Natural killer cell (primary cell): Measurements from ENCODE around the gene ASIC3. TPM values are rescaled to one million over a fixed set of nuclear protein-coding genes. Genes with fewer than 3 reads are reported as not detected.
"Not testable (repeated sequence)": the region's sequence is repeated elsewhere in the genome, so short reads cannot be mapped to it uniquely, and the experiment has no call there.

Experiments
- ATAC-seq, 3 donors: fragments of 150-1000 bp in 2 of 3; fragments of 200-7000 bp in 1 of 3; cut with Tn5 transposase; 1 replicate in 1 of 3; 2 replicates in 2 of 3; pipeline ENCODE4 v1.10.0; 2021; ENCODE audit warnings: mild to moderate bottlenecking in 2 of 3, moderate library complexity in 2 of 3
- DNase-seq, 2 donors: peaks; one replicate each; pipeline versions ENCODE4 v3.0.0 to v3.0.0-alpha.2; 2013 to 2021; ENCODE audit warnings: mixed read lengths in 1 of 2
- H3K27ac ChIP-seq: one replicate; pipeline ENCODE4 v1.5.1; 2013; ENCODE audit warnings: mild to moderate bottlenecking, low read length
- H3K27me3 ChIP-seq: one replicate; pipeline ENCODE4 v1.6.1; 2013; ENCODE audit warnings: low read length; ENCODE audit not compliant: control insufficient read depth, insufficient read depth
- H3K36me3 ChIP-seq: one replicate; pipeline ENCODE4 v1.6.1; 2013; ENCODE audit warnings: low read length; ENCODE audit not compliant: control insufficient read depth, insufficient read depth
- H3K4me1 ChIP-seq: one replicate; pipeline ENCODE4 v1.6.1; 2013; ENCODE audit warnings: low read length; ENCODE audit not compliant: control insufficient read depth, insufficient read depth
- H3K4me3 ChIP-seq: one replicate; pipeline ENCODE4 v1.5.1; 2013; ENCODE audit warnings: low read length
- H3K9me3 ChIP-seq: one replicate; pipeline ENCODE4 v1.6.1; 2013; ENCODE audit warnings: low read length; ENCODE audit not compliant: control insufficient read depth, insufficient read depth
- H3K27ac Mint-ChIP-seq, 2 donors: one replicate each; pipeline ENCODE4 v1.8.0; 2022; ENCODE audit warnings: mild to moderate bottlenecking in 2 of 2, mixed read lengths in 2 of 2, moderate library complexity in 1 of 2
- H3K27me3 Mint-ChIP-seq, 2 donors: one replicate each; pipeline ENCODE4 v1.8.0; 2022; ENCODE audit warnings: low read depth in 2 of 2, mixed read lengths in 2 of 2
- H3K36me3 Mint-ChIP-seq: one replicate; pipeline ENCODE4 v1.8.0; 2022; ENCODE audit warnings: mixed read lengths
- H3K4me1 Mint-ChIP-seq, 2 donors: one replicate each; pipeline ENCODE4 v1.8.0; 2022; ENCODE audit warnings: mixed read lengths in 2 of 2
- H3K4me3 Mint-ChIP-seq: one replicate; pipeline ENCODE4 v1.8.0; 2022; ENCODE audit warnings: mild to moderate bottlenecking, moderate library complexity, mixed read lengths
- H3K9me3 Mint-ChIP-seq, 2 donors: one replicate each; pipeline ENCODE4 v1.8.0; 2022; ENCODE audit warnings: mixed read lengths in 2 of 2
- WGBS: methylation state at CpG from one replicate; pipeline ENCODE4 v1.1.7; 2013; ENCODE audit warnings: missing lambda C conversion rate; ENCODE audit not compliant: insufficient coverage; 5-methylcytosine and 5-hydroxymethylcytosine counted together
- intact Hi-C: fragments of 100-400 bp; cut with micrococcal nuclease; formaldehyde crosslinking; loops from one replicate; pipeline ENCODE4 v1.14.2; 2022
- total RNA-seq, 4 donors: library from RNA; stranded (reverse); fragments of 120-200 nt in 1 of 4; gene quantifications; one replicate each; pipeline versions ENCODE4 v1.2.3 to v1.2.4, GENCODE V29; 2013 to 2022
- TF ChIP-seq, protein P1 (sequence below): fragments of 200-600 bp; IDR thresholded peaks from one replicate; pipeline ENCODE4 v1.8.0; 2022; ENCODE audit warnings: antibody characterized with exemption

Gene ASIC3
- total RNA-seq, 3 donors from 2014 or later (not counting 1 experiment from before 2014, with no cell fraction given) = 5.7 to 7.9 (median 5.9) TPM

DNA sequence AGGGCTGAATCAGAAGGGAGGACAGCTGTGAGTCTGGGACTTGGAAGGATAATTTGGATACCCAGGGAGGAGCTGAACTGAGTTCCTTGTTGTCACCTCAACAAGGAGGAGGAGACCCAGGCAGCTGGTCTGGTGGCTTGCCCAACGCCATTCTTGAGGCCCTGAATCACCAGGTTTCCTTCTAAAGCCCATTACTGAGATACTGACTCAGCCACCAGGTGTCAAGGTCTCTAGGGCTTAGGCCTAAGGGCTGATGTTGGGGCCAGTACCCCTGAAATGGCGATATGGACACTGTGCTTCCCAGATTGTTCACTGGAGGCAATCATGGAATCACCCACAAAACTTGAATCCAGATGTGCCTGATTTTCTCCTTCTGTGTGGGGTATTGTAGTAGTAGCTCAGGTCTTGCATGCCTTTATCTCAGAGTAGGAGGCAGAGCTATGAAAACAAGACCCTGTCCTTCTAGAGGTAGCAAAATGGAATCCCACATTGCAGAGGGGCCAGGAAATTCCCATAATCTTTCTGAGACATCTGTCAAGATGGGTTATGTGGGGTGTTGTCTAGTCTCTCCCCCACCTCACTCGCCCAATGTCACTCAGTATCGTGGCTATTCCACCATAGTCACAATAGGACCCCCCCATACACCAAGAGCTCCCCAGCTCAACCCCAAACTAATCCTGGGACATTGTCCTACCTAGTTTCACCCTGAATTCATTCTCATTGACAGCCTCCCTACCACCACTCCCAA is 22.2 kb upstream of the ASIC3 start:
- peaks cover 0 to 9% of the 10 kb centered on the region in 2 donors for H3K27me3 Mint-ChIP-seq
- peaks cover 15 to 16% of the 10 kb centered on the region in 2 donors for H3K4me1 Mint-ChIP-seq
- DNase-seq (no peak), ATAC-seq (no peak)
- 80% methylated on average over 4 of the region's 4 CpGs for WGBS
- H3K4me1 ChIP-seq = peaks cover 17% of the 10 kb centered on the region
- no peak overlapping the region for H3K4me3 ChIP-seq
- TF ChIP-seq, protein P1, sequence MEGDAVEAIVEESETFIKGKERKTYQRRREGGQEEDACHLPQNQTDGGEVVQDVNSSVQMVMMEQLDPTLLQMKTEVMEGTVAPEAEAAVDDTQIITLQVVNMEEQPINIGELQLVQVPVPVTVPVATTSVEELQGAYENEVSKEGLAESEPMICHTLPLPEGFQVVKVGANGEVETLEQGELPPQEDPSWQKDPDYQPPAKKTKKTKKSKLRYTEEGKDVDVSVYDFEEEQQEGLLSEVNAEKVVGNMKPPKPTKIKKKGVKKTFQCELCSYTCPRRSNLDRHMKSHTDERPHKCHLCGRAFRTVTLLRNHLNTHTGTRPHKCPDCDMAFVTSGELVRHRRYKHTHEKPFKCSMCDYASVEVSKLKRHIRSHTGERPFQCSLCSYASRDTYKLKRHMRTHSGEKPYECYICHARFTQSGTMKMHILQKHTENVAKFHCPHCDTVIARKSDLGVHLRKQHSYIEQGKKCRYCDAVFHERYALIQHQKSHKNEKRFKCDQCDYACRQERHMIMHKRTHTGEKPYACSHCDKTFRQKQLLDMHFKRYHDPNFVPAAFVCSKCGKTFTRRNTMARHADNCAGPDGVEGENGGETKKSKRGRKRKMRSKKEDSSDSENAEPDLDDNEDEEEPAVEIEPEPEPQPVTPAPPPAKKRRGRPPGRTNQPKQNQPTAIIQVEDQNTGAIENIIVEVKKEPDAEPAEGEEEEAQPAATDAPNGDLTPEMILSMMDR = no peak
- no peaks in the 10 kb centered on the region for H3K9me3 ChIP-seq
- intact Hi-C loops = no loop called here
- H3K36me3 ChIP-seq = no peaks in the 10 kb centered on the region
- H3K36me3 Mint-ChIP-seq = no peaks in the 10 kb centered on the region
- no peaks in the 10 kb centered on the region for H3K9me3 Mint-ChIP-seq
- H3K27ac Mint-ChIP-seq = peak overlapping the region in 1 of 2 donors; percentile 96
- no peak overlapping the region for H3K4me3 Mint-ChIP-seq
- no peak overlapping the region for H3K27ac ChIP-seq
- H3K27me3 ChIP-seq = no peaks in the 10 kb centered on the region

DNA sequence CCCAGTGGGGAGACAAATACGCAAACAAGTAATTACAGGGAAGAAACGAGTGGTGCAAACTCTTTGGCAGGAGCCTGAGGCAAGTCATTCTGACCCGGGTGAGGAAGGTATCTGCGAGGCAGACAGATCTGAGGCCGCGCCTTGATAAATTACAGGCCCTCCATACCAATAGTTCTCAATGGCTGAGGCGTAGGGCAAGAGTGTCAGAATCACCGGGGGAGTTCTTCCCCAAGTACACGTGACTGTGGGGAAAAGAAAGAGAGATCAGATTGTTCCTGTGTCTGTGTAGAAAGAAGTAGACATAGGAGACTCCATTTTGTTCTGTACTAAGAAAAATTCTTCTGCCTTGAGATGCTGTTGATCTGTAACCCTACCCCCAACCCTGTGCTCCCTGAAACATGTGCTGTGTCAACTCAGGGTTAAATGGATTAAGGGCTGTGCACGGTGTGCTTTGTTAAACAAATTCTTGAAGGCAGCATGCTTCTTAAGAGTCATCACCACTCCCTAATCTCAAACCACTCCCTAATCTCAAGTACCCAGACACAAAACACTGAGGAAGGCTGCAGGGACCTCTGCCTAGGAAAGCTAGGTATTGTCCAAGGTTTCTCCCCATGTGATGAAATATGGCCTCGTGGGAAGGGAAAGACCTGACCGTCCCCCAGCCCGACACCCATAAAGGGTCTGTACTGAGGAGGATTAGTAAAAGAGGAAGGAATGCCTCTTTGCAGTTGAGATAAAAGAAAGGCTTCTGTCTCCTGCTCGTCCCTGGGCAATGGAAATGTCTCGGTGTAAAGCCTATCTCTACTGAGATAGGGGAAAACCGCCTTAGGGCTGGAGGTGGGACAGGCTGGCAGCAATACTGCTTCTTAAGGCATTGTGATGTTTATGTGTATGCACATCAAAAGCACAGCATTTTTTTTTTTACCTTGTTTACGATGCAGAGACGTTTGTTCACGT is 21.3 kb upstream of the ASIC3 start:
- 56% methylated on average over 18 of the region's 19 CpGs for WGBS

DNA sequence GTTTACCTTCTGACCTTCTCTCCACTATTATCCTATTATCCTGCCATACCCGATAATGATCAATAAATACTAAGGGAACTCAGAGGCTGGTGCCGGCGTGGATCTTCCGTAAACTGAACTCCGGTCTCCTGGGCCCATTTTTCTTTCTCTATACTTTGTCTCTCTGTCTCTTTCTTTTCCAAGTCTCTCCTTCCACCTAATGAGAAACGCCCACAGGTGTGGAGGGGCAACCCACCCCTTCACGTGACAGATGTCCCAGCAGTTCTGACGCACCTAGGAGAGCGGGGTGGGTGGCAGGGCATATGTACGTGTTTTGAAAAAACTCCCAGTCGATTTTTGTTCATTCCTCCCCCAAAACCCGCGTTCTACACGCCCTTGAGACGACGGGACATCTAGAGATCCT is 20.6 kb upstream of the ASIC3 start:
- intact Hi-C loops = loop anchor here (1.0 to 2.0 kb wide), 3 partner anchors 31 to 83 kb away; partner anchors contain the start of gene FASTK
- Histone ChIP-seq H3K4me1 (peaks cover 17% of the 10 kb centered on the region), H3K27ac (peak overlapping the region; percentile 96), H3K4me3 (peak overlapping the region; percentile 84)
- H3K36me3 ChIP-seq, H3K36me3 Mint-ChIP-seq, ATAC-seq, H3K27me3 ChIP-seq, H3K9me3 ChIP-seq, H3K27me3 Mint-ChIP-seq, H3K9me3 Mint-ChIP-seq, DNase-seq: not testable (repeated sequence)
- WGBS = 15% methylated on average over 15 of the region's 16 CpGs
- Mint-ChIP-seq H3K4me3 (peak overlapping the region; percentile 95), H3K4me1 (peaks cover 15 to 16% of the 10 kb centered on the region in 2 donors), H3K27ac (peak overlapping the region; percentile 96 to 97)

More for the DNA sequence above, 21.3 kb upstream of the ASIC3 start:
- H3K36me3 Mint-ChIP-seq, H3K27me3 Mint-ChIP-seq, H3K9me3 ChIP-seq, H3K36me3 ChIP-seq, ATAC-seq, intact Hi-C loops, H3K27me3 ChIP-seq, H3K9me3 Mint-ChIP-seq: not testable (repeated sequence)
- peak in 1 of 2 donors; percentile 29 for DNase-seq
- H3K27ac ChIP-seq = peak overlapping the region; percentile 96
- peaks cover 15 to 16% of the 10 kb centered on the region in 2 donors for H3K4me1 Mint-ChIP-seq
- H3K27ac Mint-ChIP-seq = peak overlapping the region; percentile 96 to 97
- peak overlapping the region; percentile 84 for H3K4me3 ChIP-seq
- H3K4me1 ChIP-seq = peaks cover 17% of the 10 kb centered on the region
- H3K4me3 Mint-ChIP-seq = peak overlapping the region; percentile 95

DNA sequence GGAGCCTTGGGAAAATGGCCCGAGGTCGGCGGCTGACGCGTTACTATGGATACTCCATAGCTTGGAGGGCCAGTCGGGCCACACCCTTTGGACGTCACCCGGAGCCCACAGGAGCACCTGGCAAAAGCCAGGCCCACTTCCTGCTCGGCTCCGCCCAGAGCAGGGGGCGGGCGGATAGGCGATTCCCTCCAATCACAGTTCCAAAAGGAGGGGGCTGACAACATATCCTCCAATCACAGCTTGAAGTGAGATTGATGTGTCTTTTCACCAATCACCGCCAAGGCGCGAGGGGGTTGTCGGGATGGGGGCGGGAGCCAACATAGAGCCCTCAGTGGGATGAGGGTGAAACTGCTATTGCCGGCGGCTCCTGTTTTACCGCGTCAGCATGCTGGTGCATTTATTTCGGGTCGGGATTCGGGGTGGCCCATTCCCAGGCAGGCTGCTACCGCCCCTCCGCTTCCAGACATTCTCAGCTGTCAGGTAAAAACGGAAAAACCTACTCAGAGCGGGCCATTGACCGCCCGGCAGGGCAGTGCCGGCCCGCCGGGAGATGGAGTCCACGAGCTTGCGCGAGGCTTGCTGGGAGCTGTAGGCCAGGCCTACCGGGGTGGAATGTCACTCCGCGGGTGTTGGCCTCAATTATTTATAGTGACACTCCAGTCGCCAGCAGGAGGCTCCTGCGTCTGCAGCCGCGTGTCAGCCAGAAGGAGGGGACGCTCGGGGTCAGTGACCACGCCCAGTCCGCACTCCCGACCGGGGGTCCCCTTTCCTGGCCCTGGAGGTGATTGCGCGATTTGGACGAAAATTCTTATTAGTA is 20.0 kb upstream of the ASIC3 start, which contains the start of gene ABCB8:
Gene ABCB8, plus strand, starts transcription at position 320 of the 817 bp plus-strand sequence. Its CDS starts 66 bp downstream, at position 386.
- Mint-ChIP-seq H3K4me3 (peak within 1 kb of the TSS; percentile 95), H3K27me3 (no peaks in the 10 kb centered on the region), H3K27ac (peak within 1 kb of the TSS; percentile 96 to 97), H3K4me1 (peaks cover 15 to 16% of the 10 kb centered on the region in 2 donors), H3K9me3 (no peaks in the 10 kb centered on the region), H3K36me3 (no peaks in the 10 kb centered on the region)
- H3K4me1 ChIP-seq = peaks cover 17% of the 10 kb centered on the region
- WGBS = 1% methylated on average over 53 of the region's 53 CpGs
- H3K4me3 ChIP-seq = peak within 1 kb of the TSS; percentile 84
- DNase-seq = peak; percentile 95 to 99
- H3K27me3 ChIP-seq = no peaks in the 10 kb centered on the region
- no peaks in the 10 kb centered on the region for H3K36me3 ChIP-seq
- intact Hi-C loops = loop anchor here (1.0 to 2.0 kb wide), 3 partner anchors 30 to 82 kb away; partner anchors contain the start of gene FASTK
- no peaks in the 10 kb centered on the region for H3K9me3 ChIP-seq
- peak within 1 kb of the TSS; percentile 96 for H3K27ac ChIP-seq
- TF ChIP-seq, protein P1 = peak; percentile 56
- peak; percentile 91 to 96 (median 92) for ATAC-seq
